ENCODE results near the gene CSF1.
A peak's percentile ranks its signal among the peaks of the same experiment; 100 is the strongest.
"Not testable (repeated sequence)": the region's sequence is repeated elsewhere in the genome, so short reads cannot be mapped to it uniquely, and the experiment has no call there.

The CSF1 gene, protein sequence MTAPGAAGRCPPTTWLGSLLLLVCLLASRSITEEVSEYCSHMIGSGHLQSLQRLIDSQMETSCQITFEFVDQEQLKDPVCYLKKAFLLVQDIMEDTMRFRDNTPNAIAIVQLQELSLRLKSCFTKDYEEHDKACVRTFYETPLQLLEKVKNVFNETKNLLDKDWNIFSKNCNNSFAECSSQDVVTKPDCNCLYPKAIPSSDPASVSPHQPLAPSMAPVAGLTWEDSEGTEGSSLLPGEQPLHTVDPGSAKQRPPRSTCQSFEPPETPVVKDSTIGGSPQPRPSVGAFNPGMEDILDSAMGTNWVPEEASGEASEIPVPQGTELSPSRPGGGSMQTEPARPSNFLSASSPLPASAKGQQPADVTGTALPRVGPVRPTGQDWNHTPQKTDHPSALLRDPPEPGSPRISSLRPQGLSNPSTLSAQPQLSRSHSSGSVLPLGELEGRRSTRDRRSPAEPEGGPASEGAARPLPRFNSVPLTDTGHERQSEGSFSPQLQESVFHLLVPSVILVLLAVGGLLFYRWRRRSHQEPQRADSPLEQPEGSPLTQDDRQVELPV

GRCh38 chr1:109910123-109910962 is at the start of gene CSF1:
TSS of gene CSF1 (plus strand) at chr1:109910849. CDS start at chr1:109911024, 175 bp downstream.
- H3K27ac ChIP-seq = peak within 1 kb of the TSS; percentile 58
- ChIA-PET CTCF (interaction anchor here (0.6 kb wide), 1 partner anchor 685 kb away, joined by 3 read pairs; no protein-coding TSS in a partner anchor), POLR2A (ENCODE audit: low non-redundant PET) (no interaction called here)

GRCh38 chr1:109861616-109862015 is 49.0 kb upstream of the CSF1 start:
- H3K27ac ChIP-seq; POLR2A ChIA-PET (ENCODE audit: low non-redundant PET); CTCF ChIA-PET; DNase-seq (ENCODE audit: low spot score): not testable (repeated sequence)

More at GRCh38 chr1:109910123-109910962, at the start of gene CSF1:
- TF ChIP-seq, protein P1, sequence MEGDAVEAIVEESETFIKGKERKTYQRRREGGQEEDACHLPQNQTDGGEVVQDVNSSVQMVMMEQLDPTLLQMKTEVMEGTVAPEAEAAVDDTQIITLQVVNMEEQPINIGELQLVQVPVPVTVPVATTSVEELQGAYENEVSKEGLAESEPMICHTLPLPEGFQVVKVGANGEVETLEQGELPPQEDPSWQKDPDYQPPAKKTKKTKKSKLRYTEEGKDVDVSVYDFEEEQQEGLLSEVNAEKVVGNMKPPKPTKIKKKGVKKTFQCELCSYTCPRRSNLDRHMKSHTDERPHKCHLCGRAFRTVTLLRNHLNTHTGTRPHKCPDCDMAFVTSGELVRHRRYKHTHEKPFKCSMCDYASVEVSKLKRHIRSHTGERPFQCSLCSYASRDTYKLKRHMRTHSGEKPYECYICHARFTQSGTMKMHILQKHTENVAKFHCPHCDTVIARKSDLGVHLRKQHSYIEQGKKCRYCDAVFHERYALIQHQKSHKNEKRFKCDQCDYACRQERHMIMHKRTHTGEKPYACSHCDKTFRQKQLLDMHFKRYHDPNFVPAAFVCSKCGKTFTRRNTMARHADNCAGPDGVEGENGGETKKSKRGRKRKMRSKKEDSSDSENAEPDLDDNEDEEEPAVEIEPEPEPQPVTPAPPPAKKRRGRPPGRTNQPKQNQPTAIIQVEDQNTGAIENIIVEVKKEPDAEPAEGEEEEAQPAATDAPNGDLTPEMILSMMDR (conservative IDR thresholded peaks at IDR 0.05; ENCODE audit: low read depth) = no peak
- peak; percentile 49 for DNase-seq (ENCODE audit: low spot score)

- ChIA-PET POLR2A (ENCODE audit: low non-redundant PET) (no interaction called here), CTCF (interaction anchor here (0.7 kb wide), 1 partner anchor 71 kb away, joined by 3 read pairs; no protein-coding TSS in a partner anchor)
- no peak for DNase-seq (ENCODE audit: low spot score)
- H3K27ac ChIP-seq = no peak overlapping the region
- TF ChIP-seq, protein P1 (conservative IDR thresholded peaks at IDR 0.05; ENCODE audit: low read depth) = no peak
Measured at GRCh38 chr1:109863667-109864046, 47.0 kb upstream of the CSF1 start.

- TF ChIP-seq, protein P1 (conservative IDR thresholded peaks at IDR 0.05; ENCODE audit: low read depth) = no peak
- POLR2A ChIA-PET (ENCODE audit: low non-redundant PET) = no interaction called here
- CTCF ChIA-PET = no interaction called here
- no peak for DNase-seq (ENCODE audit: low spot score)
- no peak overlapping the region for H3K27ac ChIP-seq
Measured at GRCh38 chr1:109864047-109864822, 46.4 kb upstream of the CSF1 start.

- ChIA-PET POLR2A (ENCODE audit: low non-redundant PET) (no interaction called here), CTCF (no interaction called here)
- no peak overlapping the region for H3K27ac ChIP-seq
- TF ChIP-seq, protein P1 (conservative IDR thresholded peaks at IDR 0.05; ENCODE audit: low read depth) = no peak
- DNase-seq (ENCODE audit: low spot score) = no peak
Measured at GRCh38 chr1:109864930-109865612, 45.6 kb upstream of the CSF1 start.

- CTCF ChIA-PET = interaction anchor here (0.7 kb wide), 1 partner anchor 745 kb away, joined by 3 read pairs; no protein-coding TSS in a partner anchor
- no peak for DNase-seq (ENCODE audit: low spot score)
- POLR2A ChIA-PET (ENCODE audit: low non-redundant PET) = no interaction called here
- TF ChIP-seq, protein P1 (conservative IDR thresholded peaks at IDR 0.05; ENCODE audit: low read depth) = no peak
- no peak overlapping the region for H3K27ac ChIP-seq
Measured at GRCh38 chr1:109866071-109866470, 44.6 kb upstream of the CSF1 start.

Measured in RWPE1 (cell line).